GM18505 (cell line): ENCODE results near the gene CASQ2.
A peak's percentile ranks its signal among the peaks of the same experiment; 100 is the strongest.
"Not testable (repeated sequence)": the region's sequence is repeated elsewhere in the genome, so short reads cannot be mapped to it uniquely, and the experiment has no call there.

Experiments used
- ATAC-seq: cut with Tn5 transposase; IDR thresholded peaks from one replicate; pipeline ENCODE4 v1.9.1; 2021; ENCODE audit not compliant: unreplicated experiment
- POLR2A ChIP-seq: IDR thresholded peaks from 4 replicates; pipeline ENCODE4 v1.6.1; 2011; ENCODE audit warnings: borderline replicate concordance; ENCODE audit not compliant: insufficient read depth, insufficient read length; ENCODE audit errors: extremely low read depth

CASQ2 gene

DNA sequence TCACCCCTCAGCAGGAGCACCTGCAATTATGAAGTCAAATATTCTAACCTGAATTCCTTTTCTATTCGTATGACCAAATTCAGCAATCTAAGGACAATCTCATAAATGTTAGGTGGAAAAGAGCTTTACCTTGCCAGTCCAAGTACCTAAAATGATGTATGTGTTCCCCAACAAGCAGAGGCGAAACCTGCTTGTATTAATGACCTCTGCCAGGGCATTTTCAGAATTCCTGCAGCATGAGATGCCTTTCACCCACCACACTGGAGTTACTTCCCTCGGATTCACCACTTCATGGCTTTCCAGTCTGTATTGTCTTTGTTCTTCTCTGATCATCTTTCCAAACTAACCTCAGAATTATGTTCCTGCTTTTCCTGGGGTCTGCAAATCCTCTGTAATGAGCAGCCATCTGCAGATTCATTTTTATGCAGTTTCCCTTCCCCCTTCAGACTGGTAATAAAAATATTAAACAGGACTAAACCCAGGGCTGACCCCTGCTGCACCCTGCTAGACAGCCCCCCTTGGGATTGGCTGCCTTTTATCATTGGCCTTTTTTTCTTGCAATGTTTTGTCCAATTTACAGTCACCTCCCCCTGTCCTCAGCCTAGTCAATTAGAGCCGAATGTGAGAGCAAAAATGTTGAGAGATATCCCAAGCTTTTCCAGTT is 26.6 kb upstream of the CASQ2 start:
- ATAC-seq = no peak
- no peak for TF ChIP-seq POLR2A

DNA sequence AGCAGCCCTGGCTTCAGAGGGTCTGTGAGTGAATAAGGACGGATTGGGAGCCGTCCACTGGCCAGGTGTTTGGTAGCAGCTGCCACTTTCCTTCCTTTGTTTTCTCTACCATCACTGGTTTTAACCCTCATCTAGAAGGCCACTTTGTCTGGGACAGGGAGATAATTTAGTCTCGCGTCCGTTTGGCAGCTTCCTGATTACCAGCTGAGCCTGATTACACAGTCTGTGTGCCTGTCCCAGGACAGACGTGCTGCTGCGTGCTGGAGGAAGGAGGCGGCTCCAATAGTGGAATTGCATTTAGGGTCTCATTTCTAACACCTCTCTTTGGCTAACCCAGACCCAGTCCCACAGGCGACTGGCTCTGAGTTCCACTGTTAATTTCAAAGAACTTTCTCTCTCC is 24.6 kb upstream of the CASQ2 start:
- ATAC-seq = no peak
- TF ChIP-seq POLR2A = no peak

DNA sequence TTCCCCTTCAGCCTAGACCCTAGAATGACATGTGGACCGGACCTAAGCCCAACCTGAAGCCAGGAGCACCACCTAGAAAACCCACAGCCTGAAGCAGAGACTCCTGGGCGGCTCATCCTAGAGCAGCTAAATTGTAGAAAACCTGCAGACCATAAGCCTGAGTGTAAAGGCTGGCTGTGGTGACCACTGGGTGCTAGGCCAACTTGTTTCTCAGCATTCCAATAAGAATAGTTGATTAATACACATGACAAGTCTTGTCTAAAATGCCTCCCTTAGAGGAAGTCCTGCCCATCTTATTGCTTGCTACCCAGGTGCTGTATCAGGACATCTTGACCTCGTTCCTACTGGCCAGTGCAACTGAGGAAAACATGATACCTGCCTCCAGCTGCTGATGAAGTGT is 23.3 kb upstream of the CASQ2 start:
- no peak for TF ChIP-seq POLR2A
- ATAC-seq = no peak

DNA sequence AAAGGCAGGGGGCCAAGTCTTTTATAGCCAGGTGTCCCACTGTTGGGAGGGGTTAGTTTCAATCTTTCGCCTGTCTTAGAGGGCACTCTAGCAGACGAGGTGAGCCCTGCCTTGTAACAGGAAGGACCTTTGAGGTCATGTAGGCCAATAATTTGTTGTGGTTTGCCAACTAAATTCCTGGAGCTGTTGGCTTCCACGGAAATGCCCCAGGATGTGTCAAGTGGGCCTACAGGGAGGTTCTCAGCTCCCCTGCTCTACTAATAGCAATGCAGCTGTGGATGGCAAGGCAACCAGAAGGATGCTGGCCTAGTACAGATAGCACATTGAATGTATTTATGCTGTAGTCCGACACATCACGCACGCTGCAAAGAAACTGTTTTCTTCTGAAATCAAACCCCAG is 22.3 kb upstream of the CASQ2 start:
- no peak for ATAC-seq
- TF ChIP-seq POLR2A = no peak

DNA sequence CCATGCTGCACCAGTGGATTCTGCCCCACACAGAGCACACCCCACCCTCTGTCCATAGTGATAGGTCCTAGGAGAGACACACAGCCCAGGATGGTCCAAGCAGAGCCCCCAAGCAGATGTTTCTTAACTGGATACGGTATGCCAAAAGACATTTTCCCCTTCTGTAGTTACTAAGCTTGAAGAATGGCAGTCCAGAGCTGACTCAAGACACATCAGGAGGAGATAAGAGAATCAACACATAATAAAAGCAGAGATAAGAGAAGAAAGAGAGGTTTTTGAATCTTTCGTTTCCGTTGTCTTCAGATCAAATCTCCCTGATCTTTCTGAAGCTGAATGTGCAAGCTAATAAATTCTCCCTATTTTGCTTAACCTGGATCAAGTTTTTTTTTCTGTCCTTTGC is 21.8 kb upstream of the CASQ2 start:
- no peak for TF ChIP-seq POLR2A

DNA sequence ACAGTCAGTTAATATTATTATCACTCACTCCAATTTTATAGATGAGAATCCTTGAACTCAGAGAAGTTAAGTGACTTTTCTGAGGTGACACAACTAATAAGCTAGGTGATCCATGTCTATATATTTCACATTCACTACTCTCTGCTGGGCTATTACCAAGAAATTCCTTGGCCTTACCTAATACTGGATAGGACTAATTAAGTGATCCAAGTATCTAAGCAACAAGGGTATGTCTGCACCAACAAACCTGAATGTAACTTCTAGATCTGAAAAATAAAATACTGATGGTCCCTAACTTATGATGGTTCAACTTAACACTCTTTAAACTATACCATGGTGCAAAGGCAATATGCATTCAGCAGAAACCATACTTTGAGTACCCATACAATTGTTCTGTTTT is 14.8 kb upstream of the CASQ2 start:
- no peak for TF ChIP-seq POLR2A
- ATAC-seq = no peak

More for the DNA sequence above, 21.8 kb upstream of the CASQ2 start:
- ATAC-seq = no peak

DNA sequence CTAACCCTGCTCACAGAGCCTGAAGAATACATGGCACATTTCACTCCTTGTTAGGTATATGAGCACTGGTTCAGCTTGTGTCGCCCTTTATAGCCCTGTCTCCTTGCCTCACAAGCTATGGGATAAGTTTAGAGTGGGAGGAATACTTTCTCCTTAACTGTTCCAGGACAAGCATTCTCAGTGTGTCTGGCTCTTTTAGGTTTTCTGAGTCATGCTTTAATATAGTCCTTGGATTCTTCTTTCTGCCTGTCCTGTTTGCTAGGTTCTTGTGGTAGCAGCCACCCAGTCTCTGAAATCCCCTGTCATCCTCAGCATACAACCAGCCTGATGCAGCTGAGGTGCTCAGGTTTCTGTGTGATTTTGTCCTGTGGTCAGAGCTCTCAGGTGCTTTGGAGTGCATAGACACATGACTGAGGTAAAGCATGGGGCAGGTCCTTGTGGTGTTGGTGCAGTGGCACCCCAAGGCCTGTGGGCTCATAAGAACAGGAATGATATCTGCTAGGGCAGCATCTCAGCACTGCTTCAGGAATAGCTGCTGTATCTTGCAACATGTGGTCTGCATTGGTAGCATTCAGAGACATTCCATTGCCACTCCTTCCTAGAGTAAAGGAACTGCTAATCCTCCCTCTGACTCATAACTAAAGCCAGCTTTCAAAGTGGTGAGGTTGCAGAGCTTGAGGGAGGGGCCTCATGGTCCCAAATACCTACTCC is 14.2 kb upstream of the CASQ2 start:
- ATAC-seq = no peak
- TF ChIP-seq POLR2A = no peak

DNA sequence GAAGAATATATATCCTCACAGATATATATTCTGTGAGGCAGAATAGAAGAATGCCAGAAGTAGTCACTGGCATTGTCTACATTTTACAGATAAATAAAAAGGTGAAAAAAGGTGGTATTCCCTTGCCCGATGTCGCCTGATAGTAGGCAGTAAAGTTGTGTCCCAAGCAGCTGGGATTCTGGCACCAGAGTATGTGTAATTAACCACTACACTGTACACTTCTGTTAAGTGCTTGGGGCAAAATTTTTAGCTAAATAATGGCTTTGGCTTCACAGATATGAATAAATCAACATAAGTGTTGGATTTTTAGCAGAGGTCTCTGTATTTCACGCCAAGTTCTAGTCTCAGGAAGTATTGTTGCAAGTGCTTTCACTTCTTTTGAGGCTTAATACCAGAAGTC is 13.3 kb upstream of the CASQ2 start:
- no peak for ATAC-seq
- TF ChIP-seq POLR2A = no peak

DNA sequence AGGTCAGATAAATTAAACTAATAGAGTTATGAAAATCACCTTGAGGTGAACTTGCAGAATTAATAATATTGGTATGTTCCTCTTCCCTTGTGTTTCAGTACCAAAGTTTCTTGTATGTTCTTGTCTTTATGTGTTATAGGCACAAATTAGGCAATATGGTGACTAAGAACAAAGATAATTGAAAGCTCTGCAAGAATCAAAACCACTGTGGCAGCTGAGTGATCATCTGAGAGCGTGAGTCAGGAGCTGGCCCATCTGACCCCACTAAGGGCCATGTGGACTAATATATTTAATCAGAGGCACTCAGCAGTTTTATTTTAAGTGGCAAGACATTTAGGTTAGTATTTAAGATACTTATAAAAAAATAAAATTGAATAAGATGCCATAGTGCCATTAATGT is 12.8 kb upstream of the CASQ2 start:
- no peak for TF ChIP-seq POLR2A

DNA sequence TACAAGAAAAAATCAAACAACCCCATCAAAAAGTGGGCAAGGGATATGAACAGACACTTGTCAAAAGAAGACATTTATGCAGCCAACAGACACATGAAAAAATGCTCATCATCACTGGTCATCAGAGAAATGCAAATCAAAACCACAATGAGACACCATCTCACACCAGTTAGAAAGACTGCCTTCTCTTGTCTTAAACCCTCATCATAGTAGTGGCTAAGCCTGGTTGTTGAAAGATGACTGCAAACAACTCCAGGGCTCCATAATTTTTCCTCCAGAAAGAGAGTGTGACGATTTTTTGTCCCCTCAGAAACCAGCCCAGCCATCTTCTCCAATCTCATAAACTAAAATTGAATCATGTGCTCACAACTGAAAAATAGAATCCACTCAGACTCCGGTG is 12.1 kb upstream of the CASQ2 start:
- not testable (repeated sequence) for ATAC-seq

More for the DNA sequence above, 12.8 kb upstream of the CASQ2 start:
- no peak for ATAC-seq

DNA sequence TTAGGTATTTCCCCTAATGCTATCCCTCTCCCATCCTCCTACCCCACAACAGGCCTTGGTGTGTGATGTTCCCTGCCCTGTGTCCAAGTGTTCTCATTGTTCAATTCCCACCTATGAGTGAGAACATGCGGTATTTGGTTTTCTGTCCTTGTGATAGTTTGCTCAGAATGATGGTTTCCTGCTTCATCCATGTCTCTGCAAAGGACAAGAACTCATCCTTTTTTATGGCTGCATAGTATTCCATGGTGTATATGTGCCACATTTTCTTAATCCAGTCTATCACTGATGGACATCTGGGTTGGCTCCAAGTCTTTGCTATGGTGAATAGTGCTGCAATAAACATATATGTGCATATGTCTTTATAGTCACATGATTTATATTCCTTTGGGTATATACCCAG is 10.6 kb upstream of the CASQ2 start:
- ATAC-seq = not testable (repeated sequence)

DNA sequence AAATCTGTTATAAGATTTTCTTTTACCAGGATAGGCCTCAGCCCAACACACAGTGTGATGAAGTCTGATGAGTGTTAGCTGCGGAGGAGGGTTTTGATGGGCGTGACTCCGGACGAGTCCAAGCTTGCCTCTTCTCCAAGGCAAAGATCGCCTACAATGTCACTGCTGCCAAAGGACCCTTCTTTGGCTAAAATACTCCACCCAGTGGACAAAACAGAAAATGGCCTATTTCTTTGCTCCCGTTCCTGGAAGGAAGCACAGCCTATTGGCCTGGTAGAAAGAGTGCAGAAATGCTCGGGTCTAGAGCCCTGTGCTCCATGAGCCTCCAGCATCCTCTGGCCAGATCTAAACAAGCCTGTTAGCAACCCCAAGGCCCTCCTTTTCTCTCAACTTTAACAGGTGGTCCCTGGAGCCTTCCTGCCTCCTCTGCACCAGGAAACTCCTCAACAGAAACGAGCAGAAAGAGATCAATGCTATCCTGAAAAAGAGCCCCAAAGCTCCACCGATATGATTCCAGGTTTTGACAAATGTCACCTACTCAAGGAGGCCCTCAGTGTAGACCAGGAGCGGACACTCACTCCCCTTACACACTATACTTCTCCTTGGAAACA is 3.4 kb upstream of the CASQ2 start:
- ATAC-seq = peak; percentile 80
- TF ChIP-seq POLR2A = no peak

DNA sequence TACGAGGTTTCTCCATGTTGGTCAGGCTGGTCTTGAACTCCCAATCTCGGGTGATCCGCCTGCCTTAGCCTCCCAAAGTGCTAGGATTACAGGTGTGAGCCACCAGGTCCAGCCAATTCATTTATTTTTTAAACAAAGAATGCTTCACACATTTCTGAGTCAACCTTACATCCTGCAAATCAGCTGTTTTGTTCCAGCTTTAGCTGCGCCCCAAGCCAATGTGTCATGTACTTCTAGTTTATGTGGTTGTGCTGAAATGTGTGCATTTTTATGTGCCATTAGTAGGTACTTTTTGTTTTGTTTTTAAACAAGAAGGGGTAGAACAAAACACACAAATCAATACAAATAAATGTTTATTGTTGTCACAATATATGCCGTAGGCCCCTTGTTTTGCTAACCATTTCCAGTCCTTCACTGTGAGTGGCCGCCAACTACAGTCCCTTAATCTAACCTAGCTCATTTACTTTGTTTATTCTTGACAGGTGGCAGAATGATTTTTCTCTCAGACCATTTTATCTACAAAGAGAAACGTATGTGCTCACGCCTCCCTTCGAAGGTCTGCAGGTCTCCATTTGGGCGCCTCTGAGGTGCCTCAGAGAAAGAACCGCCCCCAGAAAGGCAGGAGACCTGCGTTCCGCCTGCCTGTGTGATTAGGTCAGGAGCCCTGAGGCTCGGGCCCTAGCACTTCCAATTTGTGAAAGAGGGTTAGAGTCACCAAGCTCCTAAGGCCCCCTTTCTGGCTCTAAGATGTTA is 2.8 kb upstream of the CASQ2 start:
- no peak for TF ChIP-seq POLR2A
- ATAC-seq = no peak

DNA sequence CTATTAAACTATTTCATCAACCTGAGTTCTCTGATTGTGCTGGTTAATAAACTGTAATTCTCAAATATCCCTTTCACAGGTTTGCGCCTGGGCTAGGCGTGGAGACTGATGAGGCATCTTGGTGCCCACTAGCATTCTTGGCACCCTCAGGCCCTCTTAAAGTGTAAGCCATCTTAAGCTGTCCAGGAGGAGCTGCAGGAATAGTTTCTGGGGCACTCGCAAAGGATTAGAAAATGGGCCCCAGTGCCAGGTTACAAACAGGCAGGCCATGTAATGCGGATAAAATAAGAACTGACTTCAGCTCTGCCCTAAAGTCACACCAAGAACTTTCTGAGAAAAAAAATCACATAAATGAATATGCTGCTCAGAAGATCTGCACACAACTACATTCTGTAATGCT is 1.1 kb downstream of the CASQ2 start:
- ATAC-seq = no peak
- no peak for TF ChIP-seq POLR2A
